CD14-positive monocyte (primary cell): ENCODE data around the gene HOXB3. TPM values are rescaled to one million over a fixed set of nuclear protein-coding genes. Genes with fewer than 3 reads are reported as not detected.

ENCODE experiments used
- DNase-seq, 3 donors: peaks; one replicate each; pipeline ENCODE4 v3.0.0-alpha.2; 2011 to 2022
- H2AFZ ChIP-seq: 2 replicates; pipeline ENCODE4 v1.6.0; 2012; ENCODE audit warnings: mild to moderate bottlenecking, low read depth, low read length, inconsistent platforms; ENCODE audit not compliant: insufficient read depth, poor library complexity, severe bottlenecking
- H3K27ac ChIP-seq, 2 donors: 1 replicate in 1 of 2; 2 replicates in 1 of 2; pipeline ENCODE4 v1.5.1; 2012 to 2013; ENCODE audit warnings: low read length in 2 of 2, control low read depth in 1 of 2, inconsistent platforms in 1 of 2, low read depth in 1 of 2, mild to moderate bottlenecking in 1 of 2
- H3K27me3 ChIP-seq, 2 donors: one replicate each; pipeline versions ENCODE4 v1.6.0 to v1.6.1; 2011 to 2013; ENCODE audit warnings: low read length in 2 of 2; ENCODE audit not compliant: control insufficient read depth in 2 of 2, insufficient read depth in 2 of 2
- H3K36me3 ChIP-seq, 2 donors: replicated peaks in 1 of 2; 1 replicate in 1 of 2; 2 replicates in 1 of 2; pipeline versions ENCODE4 v1.5.1 to v1.6.1; 2012 to 2013; ENCODE audit warnings: low read length in 2 of 2, control low read depth in 1 of 2, inconsistent platforms in 1 of 2, mild to moderate bottlenecking in 1 of 2; ENCODE audit not compliant: insufficient read depth in 2 of 2, control insufficient read depth in 1 of 2
- H3K4me1 ChIP-seq, 2 donors: 1 replicate in 1 of 2; 2 replicates in 1 of 2; pipeline versions ENCODE4 v1.5.1 to v1.6.1; 2012 to 2013; ENCODE audit warnings: low read length in 2 of 2, control low read depth in 1 of 2, inconsistent platforms in 1 of 2, mild to moderate bottlenecking in 1 of 2, moderate library complexity in 1 of 2; ENCODE audit not compliant: insufficient read depth in 2 of 2, control insufficient read depth in 1 of 2
- H3K4me2 ChIP-seq: replicated peaks from 2 replicates; pipeline ENCODE3; 2012; ENCODE audit warnings: low read length, moderate library complexity, mild to moderate bottlenecking; ENCODE audit not compliant: poor library complexity, severe bottlenecking; ENCODE audit errors: extremely low read depth
- H3K4me3 ChIP-seq, 3 experiments: fragments of 200-600 bp in 1 of 3; sonication (generic) in 1 of 3; replicated peaks in 1 of 3; 1 replicate in 2 of 3; 2 replicates in 1 of 3; pipeline ENCODE4 v1.5.1; 2011 to 2013; ENCODE audit warnings: low read length in 3 of 3, mild to moderate bottlenecking in 3 of 3, control low read depth in 2 of 3, low read depth in 2 of 3, inconsistent platforms in 1 of 3, moderate library complexity in 1 of 3
- H3K79me2 ChIP-seq: 2 replicates; pipeline ENCODE4 v1.6.0; 2012; ENCODE audit warnings: mild to moderate bottlenecking, control low read depth, inconsistent platforms, low read length, moderate library complexity; ENCODE audit not compliant: insufficient read depth
- H3K9ac ChIP-seq: 2 replicates; pipeline ENCODE4 v1.6.0; 2017; ENCODE audit warnings: low read length, mild to moderate bottlenecking; ENCODE audit not compliant: insufficient read depth, poor library complexity, severe bottlenecking
- H3K9me3 ChIP-seq, 2 donors: replicated peaks in 1 of 2; 1 replicate in 1 of 2; 2 replicates in 1 of 2; pipeline versions ENCODE4 v1.5.1 to v1.6.1; 2012 to 2013; ENCODE audit warnings: low read length in 2 of 2, control low read depth in 1 of 2; ENCODE audit not compliant: control insufficient read depth in 1 of 2, insufficient read depth in 1 of 2
- H4K20me1 ChIP-seq: 2 replicates; pipeline ENCODE4 v1.6.0; 2012; ENCODE audit warnings: mild to moderate bottlenecking, low read length, control low read depth, moderate library complexity; ENCODE audit not compliant: insufficient read depth
- H3K27ac Mint-ChIP-seq, 7 donors: one replicate each; pipeline ENCODE4 v1.8.0; 2020; ENCODE audit warnings: mild to moderate bottlenecking in 7 of 7, mixed read lengths in 7 of 7, moderate library complexity in 6 of 7, inconsistent platforms in 2 of 7
- H3K27me3 Mint-ChIP-seq, 3 donors: one replicate each; pipeline ENCODE4 v1.8.0; 2021 to 2022; ENCODE audit warnings: low read depth in 3 of 3, mild to moderate bottlenecking in 3 of 3, mixed read lengths in 3 of 3, moderate library complexity in 3 of 3, inconsistent platforms in 1 of 3
- H3K36me3 Mint-ChIP-seq, 2 donors: one replicate each; pipeline ENCODE4 v1.8.0; 2020; ENCODE audit warnings: mixed read lengths in 2 of 2, inconsistent platforms in 1 of 2, mild to moderate bottlenecking in 1 of 2
- H3K4me1 Mint-ChIP-seq: one replicate; pipeline ENCODE4 v1.8.0; 2020; ENCODE audit warnings: mild to moderate bottlenecking, mixed read lengths
- H3K4me3 Mint-ChIP-seq, 2 donors: one replicate each; pipeline ENCODE4 v1.8.0; 2020; ENCODE audit warnings: mild to moderate bottlenecking in 2 of 2, mixed read lengths in 2 of 2, moderate library complexity in 1 of 2
- H3K9me3 Mint-ChIP-seq, 7 donors: one replicate each; pipeline ENCODE4 v1.8.0; 2020 to 2022; ENCODE audit warnings: mixed read lengths in 7 of 7, mild to moderate bottlenecking in 6 of 7, moderate library complexity in 6 of 7, inconsistent platforms in 2 of 7
- whole genome bisulfite sequencing: methylation state at CpG from one replicate; pipeline ENCODE4 v1.1.5; 2013; ENCODE audit warnings: missing lambda C conversion rate; ENCODE audit not compliant: insufficient coverage; 5-methylcytosine and 5-hydroxymethylcytosine counted together
- intact Hi-C, 2 donors: fragments of 100-400 bp; cut with micrococcal nuclease; formaldehyde crosslinking; loops; one replicate each; pipeline versions ENCODE4 v1.15.0 to v1.15.1; 2023
- polyA plus RNA-seq, 3 donors: library from polyadenylated mRNA; depleted of rRNA in 1 of 3; unstranded in 2 of 3; stranded (reverse) in 1 of 3; fragments of 300-500 nt in 2 of 3; fragments of >200 nt in 1 of 3; fragmentation: Illumina TruSeq in 2 of 3; gene quantifications; 1 replicate in 2 of 3; 2 replicates in 1 of 3; pipeline ENCODE4 v1.2.3, GENCODE V29; 2012 to 2021
- TF ChIP-seq, protein P1 (sequence below): fragments of 200-600 bp; IDR thresholded peaks from one replicate; pipeline ENCODE4 v1.8.0; 2022; ENCODE audit warnings: antibody characterized with exemption, mild to moderate bottlenecking

HOXB3 gene
- polyA plus RNA-seq, 3 donors, result 0.56 TPM; not detected in 2

DNA sequence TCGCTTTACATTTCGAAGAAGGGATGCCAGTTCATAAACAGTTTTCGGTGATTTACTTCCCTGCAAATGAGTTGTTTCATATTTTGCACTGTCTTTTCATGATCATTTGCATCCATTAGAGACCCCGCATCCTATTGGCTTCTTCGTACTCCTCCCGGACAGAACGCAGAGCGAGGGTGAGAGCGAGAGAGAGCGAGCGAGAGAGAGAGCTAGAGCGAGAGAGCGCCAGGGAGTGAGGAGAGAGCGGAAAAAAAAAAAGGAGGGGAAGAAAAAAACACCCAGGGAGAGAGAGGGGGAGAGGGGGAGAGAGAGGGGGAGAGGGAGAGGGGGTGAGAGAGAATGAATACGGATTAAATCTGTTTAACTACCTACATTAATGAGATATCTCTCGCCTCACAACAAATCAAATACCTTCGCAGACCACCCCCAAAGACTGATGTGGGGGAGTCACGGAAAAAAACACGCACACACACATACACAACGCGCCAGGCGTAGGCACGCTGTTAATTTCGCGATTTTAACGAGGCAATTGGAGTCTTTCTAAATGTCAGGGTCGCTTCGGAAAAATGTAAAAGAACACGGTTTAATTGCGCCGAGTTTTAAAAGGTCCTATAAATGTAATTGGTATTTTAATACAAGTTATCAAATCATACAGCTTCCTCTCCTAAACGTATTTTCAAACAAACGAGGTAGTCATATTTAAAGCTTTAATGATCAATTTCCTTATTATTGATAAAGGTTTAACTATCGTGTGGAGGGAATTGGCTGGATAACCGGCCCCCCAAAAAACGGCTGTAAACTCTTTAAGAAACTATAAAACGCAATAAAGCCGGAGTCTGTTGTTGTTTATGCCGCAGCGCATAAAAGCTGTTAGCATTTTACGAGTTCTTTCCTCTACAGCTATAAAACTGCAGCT, 25.3 kb upstream of the HOXB3 start, which contains the start of gene HOXB8:
HOXB8 (minus strand) TSS at position 246 of the 916 bp plus-strand sequence. CDS start 588 bp downstream, outside the sequence.
- H3K36me3 ChIP-seq, result no peaks in the 10 kb centered on the region
- TF ChIP-seq, protein P1, sequence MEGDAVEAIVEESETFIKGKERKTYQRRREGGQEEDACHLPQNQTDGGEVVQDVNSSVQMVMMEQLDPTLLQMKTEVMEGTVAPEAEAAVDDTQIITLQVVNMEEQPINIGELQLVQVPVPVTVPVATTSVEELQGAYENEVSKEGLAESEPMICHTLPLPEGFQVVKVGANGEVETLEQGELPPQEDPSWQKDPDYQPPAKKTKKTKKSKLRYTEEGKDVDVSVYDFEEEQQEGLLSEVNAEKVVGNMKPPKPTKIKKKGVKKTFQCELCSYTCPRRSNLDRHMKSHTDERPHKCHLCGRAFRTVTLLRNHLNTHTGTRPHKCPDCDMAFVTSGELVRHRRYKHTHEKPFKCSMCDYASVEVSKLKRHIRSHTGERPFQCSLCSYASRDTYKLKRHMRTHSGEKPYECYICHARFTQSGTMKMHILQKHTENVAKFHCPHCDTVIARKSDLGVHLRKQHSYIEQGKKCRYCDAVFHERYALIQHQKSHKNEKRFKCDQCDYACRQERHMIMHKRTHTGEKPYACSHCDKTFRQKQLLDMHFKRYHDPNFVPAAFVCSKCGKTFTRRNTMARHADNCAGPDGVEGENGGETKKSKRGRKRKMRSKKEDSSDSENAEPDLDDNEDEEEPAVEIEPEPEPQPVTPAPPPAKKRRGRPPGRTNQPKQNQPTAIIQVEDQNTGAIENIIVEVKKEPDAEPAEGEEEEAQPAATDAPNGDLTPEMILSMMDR, result no peak
- H3K79me2 ChIP-seq, result no peaks in the 10 kb centered on the region
- H3K9ac ChIP-seq, result no peak within 1 kb of the TSS
- H3K4me3 ChIP-seq, result no peak within 1 kb of the TSS
- Mint-ChIP-seq H3K9me3 (peaks cover 0 to 42% (median 23%) of the 10 kb centered on the region in 7 donors), H3K4me1 (peaks cover 38% of the 10 kb centered on the region), H3K4me3 (peak within 1 kb of the TSS in 1 of 2 donors; percentile 84), H3K27me3 (peaks cover 97 to 99% (median 97%) of the 10 kb centered on the region in 3 donors), H3K27ac (no peak within 1 kb of the TSS), H3K36me3 (peaks cover 11 to 22% of the 10 kb centered on the region in 2 donors)
- no peak within 1 kb of the TSS for H3K27ac ChIP-seq
- H3K4me2 ChIP-seq, result no peak within 1 kb of the TSS
- H4K20me1 ChIP-seq, result no peaks in the 10 kb centered on the region
- DNase-seq, result no peak
- peaks cover 80 to 99% of the 10 kb centered on the region in 2 donors for H3K27me3 ChIP-seq
- peaks cover 31 to 37% of the 10 kb centered on the region in 2 donors for H3K4me1 ChIP-seq
- WGBS, result 0% methylated on average over 1 of the region's 41 CpGs
- intact Hi-C loops, result loop anchor here in 1 of 2 donors (2.0 to 5.0 kb wide), 3 partner anchors 19 to 588 kb away; no protein-coding TSS in a partner anchor
- H2AFZ ChIP-seq, result no peak within 1 kb of the TSS
- peaks cover 9 to 50% of the 10 kb centered on the region in 2 donors for H3K9me3 ChIP-seq

DNA sequence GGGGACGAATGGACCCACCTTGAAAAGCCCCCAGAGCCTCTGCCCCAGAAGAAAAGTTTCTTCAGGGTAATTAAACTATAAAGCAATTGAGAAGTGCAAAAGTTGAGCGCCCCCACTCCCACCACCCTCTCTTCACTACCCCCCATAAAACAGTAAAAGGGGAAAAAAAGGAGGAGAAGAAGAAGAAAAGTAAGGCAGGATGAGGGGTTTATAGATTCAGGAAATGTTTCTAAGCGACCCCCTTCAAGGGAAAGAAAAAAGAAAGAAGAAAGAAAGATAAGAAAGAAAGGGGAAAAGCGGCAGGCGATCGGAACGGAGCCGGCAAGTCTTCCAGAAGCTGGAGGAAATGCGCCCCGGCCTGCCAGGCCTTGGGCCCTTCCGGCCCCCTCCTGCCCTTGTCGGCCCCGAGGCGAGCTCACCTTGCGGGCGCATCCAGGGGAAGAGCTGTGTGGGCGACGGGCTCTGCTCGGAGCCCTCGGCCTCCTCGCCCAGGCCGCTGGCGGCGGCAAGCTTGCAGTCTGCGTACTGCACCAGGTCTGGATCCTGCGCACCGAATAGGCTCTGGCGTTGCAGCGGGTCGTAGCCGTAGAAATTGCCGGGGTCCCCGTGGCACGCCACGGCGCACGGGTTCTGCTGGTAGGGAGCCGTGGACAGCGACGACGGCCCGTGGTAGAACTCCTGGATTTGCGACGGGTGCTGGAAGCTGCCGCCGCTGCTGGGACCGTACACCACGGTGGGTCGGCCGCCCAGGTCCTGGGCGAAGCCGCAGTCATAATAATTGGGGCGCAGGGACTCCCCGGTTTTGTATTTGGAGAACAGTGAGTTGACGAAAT, 24.0 kb upstream of the HOXB3 start:
- Histone ChIP-seq H2AFZ (no peak overlapping the region), H3K9ac (no peak overlapping the region), H3K27ac (no peak overlapping the region), H3K27me3 (peaks cover 82 to 99% of the 10 kb centered on the region in 2 donors), H3K36me3 (no peaks in the 10 kb centered on the region), H3K4me2 (no peak overlapping the region), H3K9me3 (peaks cover 9 to 52% of the 10 kb centered on the region in 2 donors), H4K20me1 (no peaks in the 10 kb centered on the region), H3K4me3 (no peak overlapping the region), H3K79me2 (no peaks in the 10 kb centered on the region), H3K4me1 (peaks cover 36 to 43% of the 10 kb centered on the region in 2 donors)
- DNase-seq, result no peak
- TF ChIP-seq, protein P1, result no peak
- peaks cover 0 to 49% (median 26%) of the 10 kb centered on the region in 7 donors for H3K9me3 Mint-ChIP-seq
- no peak overlapping the region for H3K27ac Mint-ChIP-seq
- peak overlapping the region in 1 of 2 donors; percentile 68 for H3K4me3 Mint-ChIP-seq
- under 1% methylated on average over 53 of the region's 55 CpGs for WGBS
- intact Hi-C loops, result loop anchor here in 1 of 2 donors (2.0 kb wide), 1 partner anchor 17 kb away; no protein-coding TSS in a partner anchor
- peaks cover 11 to 20% of the 10 kb centered on the region in 2 donors for H3K36me3 Mint-ChIP-seq
- peaks cover 98 to 99% (median 98%) of the 10 kb centered on the region in 3 donors for H3K27me3 Mint-ChIP-seq
- H3K4me1 Mint-ChIP-seq, result peaks cover 41% of the 10 kb centered on the region
